ENCODE results near the gene SLAMF8. TPM values are rescaled to one million over a fixed set of nuclear protein-coding genes. Genes with fewer than 3 reads are reported as not detected.

Gene SLAMF8
- polyA plus RNA-seq, 1 experiment, result not detected

GRCh38 chr1:159829822-159830465 lies 3.3 kb downstream of the SLAMF8 start:
- Histone ChIP-seq H3K9me3 (ENCODE audit: control insufficient read depth, insufficient read depth, low read length) (no peaks in the 10 kb centered on the region), H3K27ac (ENCODE audit: low read depth, low read length) (no peak overlapping the region), H3K4me3 (ENCODE audit: low read depth, low read length) (no peak overlapping the region), H3K27me3 (ENCODE audit: control insufficient read depth, insufficient read depth, low read length) (no peaks in the 10 kb centered on the region)
- ChIA-PET POLR2A (interaction anchor here (0.6 kb wide), 1 partner anchor 1100 kb away, joined by 3 read pairs; no protein-coding TSS in a partner anchor), CTCF (interaction anchor here (0.6 to 3.1 kb wide), 5 partner anchors 9 to 698 kb away, joined by 3 to 20 read pairs (median 6); no protein-coding TSS in a partner anchor)
- no peak for TF ChIP-seq CTCF (IDR thresholded peaks at IDR 0.05; ENCODE audit: low read depth, low read length)
- peak; percentile 26 for DNase-seq (ENCODE audit: low read depth, low spot score)

GRCh38 chr1:159830722-159831121 lies 4.0 kb downstream of the SLAMF8 start:
- no peak overlapping the region for H3K4me3 ChIP-seq (ENCODE audit: low read depth, low read length)
- no peaks in the 10 kb centered on the region for H3K27me3 ChIP-seq (ENCODE audit: control insufficient read depth, insufficient read depth, low read length)
- ChIA-PET POLR2A (no interaction called here), CTCF (interaction anchor here (1.1 to 3.1 kb wide), 4 partner anchors 10 to 60 kb away, joined by 3 to 20 read pairs (median 8); no protein-coding TSS in a partner anchor)
- DNase-seq (ENCODE audit: low read depth, low spot score), result no peak
- no peaks in the 10 kb centered on the region for H3K9me3 ChIP-seq (ENCODE audit: control insufficient read depth, insufficient read depth, low read length)
- H3K27ac ChIP-seq (ENCODE audit: low read depth, low read length), result no peak overlapping the region
- no peak for TF ChIP-seq CTCF (IDR thresholded peaks at IDR 0.05; ENCODE audit: low read depth, low read length)

- Histone ChIP-seq H3K4me3 (ENCODE audit: low read depth, low read length) (no peak overlapping the region), H3K9me3 (ENCODE audit: control insufficient read depth, insufficient read depth, low read length) (no peaks in the 10 kb centered on the region), H3K27me3 (ENCODE audit: control insufficient read depth, insufficient read depth, low read length) (no peaks in the 10 kb centered on the region), H3K27ac (ENCODE audit: low read depth, low read length) (no peak overlapping the region)
- no peak for DNase-seq (ENCODE audit: low read depth, low spot score)
- POLR2A ChIA-PET, result no interaction called here
- TF ChIP-seq CTCF (IDR thresholded peaks at IDR 0.05; ENCODE audit: low read depth, low read length), result no peak
- CTCF ChIA-PET, result interaction anchor here (2.3 kb wide), 1 partner anchor 32 kb away, joined by 14 read pairs; no protein-coding TSS in a partner anchor
Observed at GRCh38 chr1:159831412-159832141, 4.9 kb downstream of the SLAMF8 start.

GRCh38 chr1:159832309-159832708 lies 5.6 kb downstream of the SLAMF8 start:
- ChIA-PET POLR2A (no interaction called here), CTCF (interaction anchor here (0.5 to 2.3 kb wide), 3 partner anchors 11 to 250 kb away, joined by 4 to 14 read pairs (median 4); no protein-coding TSS in a partner anchor)
- TF ChIP-seq CTCF (IDR thresholded peaks at IDR 0.05; ENCODE audit: low read depth, low read length), result no peak
- no peak for DNase-seq (ENCODE audit: low read depth, low spot score)
- H3K27me3 ChIP-seq (ENCODE audit: control insufficient read depth, insufficient read depth, low read length), result no peaks in the 10 kb centered on the region
- H3K4me3 ChIP-seq (ENCODE audit: low read depth, low read length), result no peak overlapping the region
- no peaks in the 10 kb centered on the region for H3K9me3 ChIP-seq (ENCODE audit: control insufficient read depth, insufficient read depth, low read length)
- H3K27ac ChIP-seq (ENCODE audit: low read depth, low read length), result no peak overlapping the region

GRCh38 chr1:159835356-159835755 lies 8.7 kb downstream of the SLAMF8 start:
- no peak overlapping the region for H3K27ac ChIP-seq (ENCODE audit: low read depth, low read length)
- TF ChIP-seq CTCF (IDR thresholded peaks at IDR 0.05; ENCODE audit: low read depth, low read length), result no peak
- no peaks in the 10 kb centered on the region for H3K27me3 ChIP-seq (ENCODE audit: control insufficient read depth, insufficient read depth, low read length)
- no peak for DNase-seq (ENCODE audit: low read depth, low spot score)
- no peaks in the 10 kb centered on the region for H3K9me3 ChIP-seq (ENCODE audit: control insufficient read depth, insufficient read depth, low read length)
- CTCF ChIA-PET, result interaction anchor here (1.1 to 1.9 kb wide), 3 partner anchors 15 to 172 kb away, joined by 4 to 31 read pairs (median 4); no protein-coding TSS in a partner anchor
- H3K4me3 ChIP-seq (ENCODE audit: low read depth, low read length), result no peak overlapping the region
- POLR2A ChIA-PET, result no interaction called here
